AG09319 (cell line): Measurements from ENCODE around the gene CCDC85A.

Experiments used
- DNase-seq: peaks from one replicate; pipeline ENCODE4 v3.0.0-alpha.2; 2010; ENCODE audit warnings: low read depth; ENCODE audit errors: extremely low read depth
- TF ChIP-seq, protein P1 (sequence below): IDR thresholded peaks from 2 replicates; pipeline ENCODE4 v1.5.1; 2011; ENCODE audit warnings: low read depth, mild to moderate bottlenecking, inconsistent platforms, low read length, moderate library complexity

Gene CCDC85A

GRCh38 chr2:56316011-56316410, 132.2 kb downstream of the CCDC85A start:
- TF ChIP-seq, protein P1, sequence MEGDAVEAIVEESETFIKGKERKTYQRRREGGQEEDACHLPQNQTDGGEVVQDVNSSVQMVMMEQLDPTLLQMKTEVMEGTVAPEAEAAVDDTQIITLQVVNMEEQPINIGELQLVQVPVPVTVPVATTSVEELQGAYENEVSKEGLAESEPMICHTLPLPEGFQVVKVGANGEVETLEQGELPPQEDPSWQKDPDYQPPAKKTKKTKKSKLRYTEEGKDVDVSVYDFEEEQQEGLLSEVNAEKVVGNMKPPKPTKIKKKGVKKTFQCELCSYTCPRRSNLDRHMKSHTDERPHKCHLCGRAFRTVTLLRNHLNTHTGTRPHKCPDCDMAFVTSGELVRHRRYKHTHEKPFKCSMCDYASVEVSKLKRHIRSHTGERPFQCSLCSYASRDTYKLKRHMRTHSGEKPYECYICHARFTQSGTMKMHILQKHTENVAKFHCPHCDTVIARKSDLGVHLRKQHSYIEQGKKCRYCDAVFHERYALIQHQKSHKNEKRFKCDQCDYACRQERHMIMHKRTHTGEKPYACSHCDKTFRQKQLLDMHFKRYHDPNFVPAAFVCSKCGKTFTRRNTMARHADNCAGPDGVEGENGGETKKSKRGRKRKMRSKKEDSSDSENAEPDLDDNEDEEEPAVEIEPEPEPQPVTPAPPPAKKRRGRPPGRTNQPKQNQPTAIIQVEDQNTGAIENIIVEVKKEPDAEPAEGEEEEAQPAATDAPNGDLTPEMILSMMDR, result no peak

GRCh38 chr2:56318147-56318546, 134.4 kb downstream of the CCDC85A start:
- no peak for DNase-seq
- TF ChIP-seq, protein P1, result no peak

More at GRCh38 chr2:56316011-56316410, 132.2 kb downstream of the CCDC85A start:
- no peak for DNase-seq

DNA sequence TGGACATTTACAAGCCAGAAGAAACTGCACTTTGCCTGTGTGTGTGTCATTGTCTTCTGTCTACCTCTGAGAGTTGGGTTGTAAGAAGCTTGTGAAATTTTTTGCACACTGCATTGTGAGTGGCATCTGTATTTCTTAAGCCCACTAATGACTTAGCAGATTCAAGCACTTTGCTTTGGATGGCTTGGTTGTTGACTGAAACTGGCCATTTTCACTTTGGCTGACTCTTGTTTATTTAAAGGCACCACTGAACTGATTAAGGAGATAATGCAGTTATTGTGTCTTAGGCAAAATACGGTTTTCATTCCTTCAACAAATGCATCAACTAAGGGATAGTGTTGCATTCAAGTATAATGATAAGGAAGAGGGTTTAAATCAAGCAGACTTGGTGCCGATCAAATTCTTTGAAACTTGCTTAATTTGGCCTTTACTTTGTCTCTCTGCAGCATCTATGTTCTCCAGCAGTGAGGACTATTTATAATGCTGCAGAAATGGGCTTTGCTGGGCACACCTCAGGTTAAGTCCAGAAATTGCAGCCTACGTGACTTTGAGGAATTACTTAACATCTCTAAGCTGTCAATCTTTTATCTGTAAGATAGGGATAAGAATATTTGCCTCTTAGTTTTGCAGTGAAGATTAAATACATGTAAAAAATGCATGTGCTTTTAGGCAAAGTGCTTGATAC, 142.0 kb downstream of the CCDC85A start:
- TF ChIP-seq, protein P1, result no peak

DNA sequence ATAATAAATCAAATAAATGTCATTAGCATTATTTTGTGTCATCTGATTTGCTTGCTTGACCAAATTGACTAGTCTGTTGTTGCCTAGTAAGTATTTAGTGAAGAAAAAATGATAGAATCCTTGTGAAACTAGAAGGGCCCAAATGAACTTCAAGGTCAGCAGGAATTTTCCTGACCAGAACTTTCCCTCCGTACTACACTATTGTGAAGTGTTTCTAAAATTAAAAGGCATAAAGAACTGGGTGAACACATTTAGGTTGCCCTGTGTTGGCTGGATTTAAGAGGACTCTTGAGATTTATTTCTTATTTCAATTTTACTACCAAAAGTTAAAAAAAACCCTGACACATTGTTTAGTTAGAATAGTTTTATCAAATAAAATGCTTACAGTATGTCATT, 142.6 kb downstream of the CCDC85A start:
- DNase-seq, result no peak
- TF ChIP-seq, protein P1, result no peak

More for the DNA sequence above, 142.0 kb downstream of the CCDC85A start:
- DNase-seq, result no peak

- TF ChIP-seq, protein P1, result no peak
- no peak for DNase-seq
These were observed 148.0 kb downstream of the CCDC85A start for GRCh38 chr2:56331810-56332209.

DNA sequence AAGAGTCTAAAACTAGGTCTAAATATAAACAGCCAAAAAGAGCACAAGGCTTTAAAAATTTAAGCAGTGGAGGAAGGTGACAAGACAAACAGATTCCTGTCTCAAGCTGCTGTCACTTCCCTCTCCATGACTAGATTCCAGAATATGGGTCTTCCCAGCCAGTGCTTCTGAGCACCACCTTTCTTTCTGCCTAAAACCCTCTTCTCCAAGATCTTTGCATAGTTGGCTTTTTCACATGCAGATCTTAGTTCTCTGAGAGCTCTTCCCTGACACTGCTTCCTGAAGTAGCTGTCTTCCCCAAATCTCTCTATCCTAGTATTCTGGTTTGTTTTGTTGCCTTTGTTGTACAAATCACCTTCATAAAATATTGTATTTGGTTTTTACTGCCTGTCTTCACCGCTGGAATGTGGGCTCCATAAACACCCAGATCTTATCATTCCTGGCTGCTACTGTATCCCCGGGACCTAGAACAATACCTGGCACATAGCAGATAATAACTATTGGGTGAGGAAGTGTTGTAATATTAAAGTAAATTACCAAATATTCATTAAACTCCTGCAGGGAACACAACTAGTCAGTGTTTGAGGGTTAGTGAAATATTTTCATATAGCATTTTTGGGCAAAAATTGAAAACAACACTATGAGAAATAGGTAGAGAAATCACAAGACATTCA, 150.2 kb downstream of the CCDC85A start:
- no peak for DNase-seq
- TF ChIP-seq, protein P1, result no peak

GRCh38 chr2:56334622-56335021, 150.8 kb downstream of the CCDC85A start:
- TF ChIP-seq, protein P1, result no peak
- no peak for DNase-seq
